Epidermal melanocyte (primary cell): Measurements from ENCODE around the gene POLA1.

Experiments
- DNase-seq: peaks from one replicate; pipeline ENCODE4 v3.0.0; 2011; ENCODE audit warnings: low spot score; ENCODE audit not compliant: insufficient read length

Gene POLA1

GRCh38 chrX:25025615-25026014 is 331.9 kb downstream of the POLA1 start:
- no peak for DNase-seq

- DNase-seq, result no peak
These were observed 332.9 kb downstream of the POLA1 start for GRCh38 chrX:25026576-25026975.

GRCh38 chrX:25028726-25029125 is 335.0 kb downstream of the POLA1 start:
- DNase-seq, result no peak

GRCh38 chrX:25029288-25029825 is 335.6 kb downstream of the POLA1 start:
- no peak for DNase-seq

- no peak for DNase-seq
These were observed 341.2 kb downstream of the POLA1 start for GRCh38 chrX:25034889-25035288.

GRCh38 chrX:25039036-25039435 is 345.3 kb downstream of the POLA1 start:
- DNase-seq, result no peak

- DNase-seq, result no peak
These were observed 349.5 kb downstream of the POLA1 start for GRCh38 chrX:25043192-25043591.
